NCI-H2107 treated with DMSO at 0.1 percent for 48 hours (cell line): Measurements from ENCODE around the gene VAV3.

Experiments used
- DNase-seq: peaks from one replicate; lab custom pipeline; 2025; ENCODE audit not compliant: unreplicated experiment; lab: John Stamatoyannopoulos, UW

Gene VAV3

DNA sequence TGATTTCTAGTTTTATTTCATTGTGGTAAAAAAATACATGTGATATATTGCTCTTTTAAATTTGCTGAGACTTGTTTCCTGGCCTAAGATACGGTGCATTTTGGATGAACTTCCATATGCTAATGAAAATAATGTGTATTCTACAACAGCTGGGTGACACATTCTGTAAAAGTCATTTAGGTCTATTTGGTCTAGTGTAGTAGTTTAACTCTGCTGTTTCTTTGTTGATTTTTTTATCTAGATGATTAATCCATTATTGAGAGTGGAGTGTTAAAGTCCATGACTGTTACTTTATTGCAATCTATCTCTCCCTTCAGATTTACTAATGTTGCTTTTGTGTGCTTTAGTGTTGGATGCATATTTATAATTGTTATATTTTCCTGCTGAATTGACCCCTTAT lies 161.4 kb downstream of the VAV3 start:
- DNase-seq, result no peak

DNA sequence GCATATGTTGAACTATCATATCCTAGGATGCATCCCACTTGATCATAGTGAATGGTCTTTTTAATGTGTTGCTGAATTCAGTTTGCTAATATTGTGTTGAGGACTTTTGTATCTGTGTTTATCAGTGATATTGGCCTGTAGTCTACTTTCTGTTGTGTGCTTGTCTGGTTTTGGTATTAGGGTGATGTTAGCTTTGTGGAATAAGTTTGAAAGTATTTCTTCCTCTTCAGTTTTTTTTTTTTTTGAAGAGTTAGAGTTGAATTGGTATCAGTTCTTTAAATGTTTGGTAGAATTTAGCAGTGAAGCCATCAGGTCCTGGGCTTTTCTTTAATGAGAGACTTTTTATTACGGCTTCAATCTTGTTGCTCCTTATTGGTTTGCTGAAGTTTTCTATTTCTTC lies 162.3 kb downstream of the VAV3 start:
- no peak for DNase-seq

DNA sequence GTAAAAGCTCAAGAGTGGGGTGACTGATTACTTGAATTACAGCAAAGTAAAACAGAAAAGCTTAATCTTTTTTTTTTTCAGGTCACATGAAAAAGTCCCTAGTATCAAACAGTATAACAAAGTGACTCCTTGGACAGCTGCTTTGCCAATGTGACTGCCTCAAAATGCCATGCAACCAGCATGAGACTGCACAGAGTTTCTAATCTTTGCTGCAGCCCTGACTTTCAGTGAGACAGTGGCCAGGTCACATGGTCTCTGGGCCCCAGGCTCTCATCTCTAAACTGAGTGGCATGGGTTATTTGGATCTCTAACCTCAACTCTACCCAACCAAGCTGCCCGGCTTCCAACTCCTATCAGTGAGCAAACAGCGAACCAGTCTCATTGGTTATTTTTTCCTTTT lies 169.0 kb downstream of the VAV3 start:
- no peak for DNase-seq

DNA sequence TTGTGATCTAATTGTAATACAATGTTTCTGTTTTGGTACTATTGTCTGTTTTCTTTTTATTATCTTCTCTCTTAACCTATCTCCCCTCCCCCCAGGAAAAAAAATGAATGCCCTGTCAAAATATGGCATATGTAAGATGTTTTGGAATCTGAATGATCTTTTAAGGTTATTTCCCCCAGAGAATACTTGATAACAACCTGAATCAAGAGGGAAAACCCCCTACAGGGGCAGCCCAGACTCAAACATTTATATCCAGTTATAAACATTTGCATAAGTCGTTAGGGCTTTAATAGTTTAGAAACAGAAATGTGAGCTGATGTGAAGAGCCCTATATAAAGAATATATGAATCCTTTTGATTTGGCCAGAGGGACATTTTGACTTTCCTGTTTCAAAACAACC lies 169.5 kb downstream of the VAV3 start:
- no peak for DNase-seq

DNA sequence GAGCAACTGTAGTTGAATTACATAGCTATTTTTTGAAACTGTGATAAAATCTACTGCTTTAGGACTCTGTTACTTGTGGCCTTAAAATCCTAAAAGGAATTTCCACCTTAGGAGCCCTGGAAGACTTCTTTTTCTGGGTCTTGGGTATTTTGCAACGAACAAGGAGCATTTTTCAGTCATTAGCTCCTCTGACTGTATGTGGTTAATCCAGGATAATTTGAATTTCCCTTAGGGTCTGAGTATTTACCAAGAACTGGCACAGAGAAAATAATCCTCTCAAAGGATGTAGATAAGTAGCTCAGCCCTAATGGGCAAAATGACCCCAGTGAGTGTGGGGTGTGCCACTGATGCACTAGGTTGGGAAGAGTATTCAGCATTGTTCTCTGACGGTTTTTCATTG lies 170.4 kb downstream of the VAV3 start:
- no peak for DNase-seq

DNA sequence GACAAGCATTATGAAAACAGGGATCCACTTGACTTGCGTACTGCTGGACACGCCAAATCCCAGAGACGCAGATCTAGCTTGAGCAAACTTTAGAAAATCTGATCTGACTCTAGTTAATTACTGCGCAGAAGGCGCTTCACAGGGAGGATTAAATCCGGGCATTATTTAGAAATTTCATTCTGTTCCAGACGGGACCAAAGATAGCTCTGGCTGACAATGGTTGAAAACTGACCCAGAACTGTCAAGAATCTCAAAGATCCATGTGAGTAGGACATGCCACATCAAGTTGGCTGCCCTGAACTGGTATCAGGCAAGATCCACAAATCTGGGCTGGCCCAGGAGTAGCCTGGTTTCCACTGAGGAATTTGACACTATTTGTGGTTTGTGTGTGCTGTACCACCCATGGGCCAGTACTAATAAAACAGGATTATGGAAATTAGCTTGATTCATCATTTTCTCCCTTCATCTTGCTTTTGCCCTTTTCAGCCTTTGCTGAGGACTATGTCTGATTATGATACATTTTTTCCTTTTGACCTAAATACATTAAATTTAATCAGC lies 171.0 kb downstream of the VAV3 start:
- no peak for DNase-seq

DNA sequence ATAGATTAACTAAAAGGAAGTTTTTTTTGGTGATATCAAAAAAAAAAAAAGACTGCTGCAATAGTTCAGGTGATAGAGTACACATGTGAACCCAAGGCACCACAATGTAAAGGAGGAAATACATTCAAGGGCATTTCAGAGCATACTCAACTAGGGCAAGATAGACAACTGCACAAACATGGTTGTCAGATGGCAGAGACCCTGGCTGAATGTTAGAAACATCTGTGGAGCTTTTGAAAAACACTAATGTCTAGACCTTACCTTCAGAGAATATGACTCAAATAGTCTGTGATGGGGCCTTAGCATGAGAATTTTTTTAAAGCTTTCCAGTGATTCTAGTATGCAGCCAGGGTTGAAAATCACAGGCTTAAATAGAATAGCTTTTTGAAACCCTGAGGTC lies 173.6 kb downstream of the VAV3 start:
- DNase-seq, result no peak

DNA sequence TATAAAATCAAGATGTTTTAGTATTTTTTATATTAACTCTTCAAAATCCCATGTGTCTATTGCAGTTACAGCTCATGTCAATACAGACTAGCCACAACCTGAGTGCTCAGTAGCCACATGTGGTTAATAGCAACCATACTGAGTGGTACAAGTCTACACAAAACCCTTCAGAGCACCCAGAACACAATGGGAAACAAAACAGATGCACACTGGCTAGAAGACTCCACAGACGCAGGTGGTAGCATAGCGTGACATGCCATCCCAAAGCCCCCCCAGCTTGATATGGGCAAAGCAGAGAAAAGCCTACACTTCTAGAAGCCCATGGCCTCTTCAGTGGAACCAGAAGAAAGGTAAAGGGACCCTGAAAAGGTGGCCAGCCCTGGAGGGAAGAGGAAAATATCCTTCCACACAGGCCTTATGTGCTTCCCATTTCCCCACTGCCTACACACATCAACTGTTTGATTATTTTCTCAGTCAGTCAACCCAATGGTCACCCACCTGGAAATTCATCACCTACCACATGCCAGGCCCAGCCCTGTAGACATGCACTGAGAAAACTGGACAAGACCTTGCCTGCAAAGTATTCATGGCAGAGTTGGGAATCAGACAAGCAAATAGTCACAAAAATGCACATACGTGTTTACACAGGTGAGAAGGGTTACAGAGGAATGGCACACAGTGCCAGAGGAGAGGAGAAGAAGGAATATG lies 175.0 kb downstream of the VAV3 start:
- DNase-seq, result no peak

DNA sequence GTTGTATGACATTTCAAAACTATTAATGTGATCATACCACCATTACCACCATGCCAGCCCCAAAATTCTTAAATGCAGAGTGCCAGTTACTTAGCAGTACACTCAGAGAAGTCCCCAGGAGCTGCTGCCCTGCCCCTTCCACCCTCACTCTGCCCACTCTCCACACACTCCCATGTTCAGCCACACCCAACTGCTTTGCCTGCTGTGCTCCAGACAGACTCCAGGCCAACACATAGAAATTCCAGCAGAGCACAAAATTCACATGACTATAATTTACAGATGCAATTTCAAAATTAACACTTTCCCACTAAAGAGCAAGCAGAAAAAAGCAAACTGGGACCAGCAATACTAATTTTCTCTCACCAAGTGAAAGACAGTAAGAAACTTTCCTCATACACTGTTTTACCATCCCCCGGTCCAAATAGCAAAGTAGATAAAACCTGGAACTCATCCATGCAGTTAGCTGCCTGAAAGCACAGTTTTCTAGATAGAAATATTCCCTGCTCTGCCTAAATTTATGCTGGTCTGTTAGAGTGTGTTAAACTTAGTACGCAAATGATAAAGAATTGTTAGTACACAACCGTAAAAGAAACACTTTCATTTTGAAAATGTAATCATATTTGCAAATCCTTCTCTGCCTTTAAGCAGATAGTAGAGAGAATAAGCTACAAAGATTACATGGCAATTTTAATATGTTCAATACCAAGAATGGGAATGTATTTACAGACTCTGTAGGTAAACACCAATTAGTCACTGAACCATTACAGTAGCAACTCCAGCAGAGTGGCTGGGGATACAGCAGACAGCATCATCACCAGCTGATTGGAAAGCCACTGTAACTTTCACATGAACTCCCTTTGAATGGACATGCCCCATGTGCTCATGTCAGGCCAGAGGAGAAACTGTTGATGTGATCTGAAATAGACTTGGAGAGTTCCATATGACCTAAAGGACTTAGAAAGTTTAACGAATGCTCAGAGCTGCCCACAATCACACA lies 176.5 kb downstream of the VAV3 start:
- DNase-seq, result no peak

DNA sequence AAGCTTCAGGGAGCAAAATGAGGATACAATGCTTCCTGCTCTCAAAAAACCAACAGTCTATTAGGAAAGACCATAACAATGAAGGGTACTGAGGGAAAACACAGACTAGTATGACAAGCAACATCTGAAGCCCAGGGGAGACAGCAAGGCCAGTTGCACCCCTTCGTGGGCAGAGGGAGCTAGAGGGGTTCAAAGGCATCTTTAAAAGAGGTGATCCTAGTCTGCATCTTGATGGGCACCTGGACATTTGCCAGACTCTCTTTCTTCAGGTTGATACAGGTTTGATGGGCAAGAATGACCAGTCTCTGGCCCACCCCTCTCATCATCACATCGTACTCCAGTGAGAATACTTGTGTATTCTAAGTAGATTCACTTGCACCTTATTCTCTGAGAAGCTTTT lies 177.7 kb downstream of the VAV3 start:
- peak; percentile 52 for DNase-seq

DNA sequence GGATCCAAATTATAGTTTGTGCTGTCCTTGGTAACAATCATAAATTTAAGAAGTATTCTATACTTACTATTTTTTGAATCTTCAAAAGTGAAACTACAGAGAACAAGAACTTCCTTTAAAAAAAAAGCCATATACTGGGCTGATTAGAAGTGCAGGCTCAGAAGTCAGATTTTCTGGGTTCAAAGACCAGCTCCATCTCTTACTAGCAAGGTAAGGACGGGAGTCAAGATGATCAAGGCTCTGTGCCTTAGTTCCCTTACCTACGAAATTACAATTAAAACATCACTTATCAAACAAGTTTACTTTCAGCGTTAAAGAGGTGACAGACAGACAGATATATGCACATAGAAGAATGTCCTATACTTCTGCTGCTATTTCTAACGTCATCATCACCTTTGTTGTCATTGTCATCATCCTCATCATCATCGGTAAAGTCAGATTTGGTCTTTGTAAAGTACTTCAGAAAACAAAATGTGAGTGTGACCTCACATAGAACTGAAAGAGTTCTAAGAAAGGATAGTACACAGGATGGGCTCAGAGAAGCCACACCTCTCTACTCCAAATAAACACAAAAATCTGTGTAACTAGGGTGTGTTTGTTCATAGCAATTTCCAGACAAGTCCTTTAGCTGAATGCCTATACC lies 178.7 kb downstream of the VAV3 start:
- no peak for DNase-seq

DNA sequence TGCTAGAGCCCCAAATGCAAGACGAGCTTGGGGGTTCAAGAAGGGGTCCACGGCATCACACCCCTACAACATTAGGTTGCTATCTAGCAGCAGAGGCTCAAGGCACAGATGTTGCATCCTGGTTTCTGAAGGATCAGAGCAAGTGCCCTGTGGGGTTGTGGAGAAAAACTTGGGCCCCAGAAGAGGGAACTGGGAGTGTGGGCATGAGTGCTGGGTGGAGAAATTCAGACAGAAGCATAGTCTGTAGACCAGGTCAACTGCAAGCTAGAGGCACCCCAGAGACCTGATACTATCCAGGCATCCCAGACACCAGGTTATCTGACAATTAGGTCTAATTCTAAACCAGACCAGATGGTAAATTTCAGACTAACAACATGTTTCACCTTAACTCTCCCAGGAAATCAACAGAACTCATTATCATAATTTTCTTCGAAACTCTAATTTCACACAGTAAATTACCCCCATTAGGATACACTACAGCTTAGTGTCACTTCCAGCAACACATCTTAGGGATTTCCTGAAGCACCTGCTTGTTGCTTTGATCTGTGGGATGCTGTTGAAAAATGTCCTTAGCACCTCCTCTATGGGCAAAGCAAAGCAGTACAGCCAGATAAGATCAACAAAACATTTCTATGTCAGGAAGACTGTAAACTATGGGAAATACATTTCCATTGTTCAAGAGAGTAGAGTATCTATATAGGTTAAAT lies 179.3 kb downstream of the VAV3 start:
- DNase-seq, result no peak

DNA sequence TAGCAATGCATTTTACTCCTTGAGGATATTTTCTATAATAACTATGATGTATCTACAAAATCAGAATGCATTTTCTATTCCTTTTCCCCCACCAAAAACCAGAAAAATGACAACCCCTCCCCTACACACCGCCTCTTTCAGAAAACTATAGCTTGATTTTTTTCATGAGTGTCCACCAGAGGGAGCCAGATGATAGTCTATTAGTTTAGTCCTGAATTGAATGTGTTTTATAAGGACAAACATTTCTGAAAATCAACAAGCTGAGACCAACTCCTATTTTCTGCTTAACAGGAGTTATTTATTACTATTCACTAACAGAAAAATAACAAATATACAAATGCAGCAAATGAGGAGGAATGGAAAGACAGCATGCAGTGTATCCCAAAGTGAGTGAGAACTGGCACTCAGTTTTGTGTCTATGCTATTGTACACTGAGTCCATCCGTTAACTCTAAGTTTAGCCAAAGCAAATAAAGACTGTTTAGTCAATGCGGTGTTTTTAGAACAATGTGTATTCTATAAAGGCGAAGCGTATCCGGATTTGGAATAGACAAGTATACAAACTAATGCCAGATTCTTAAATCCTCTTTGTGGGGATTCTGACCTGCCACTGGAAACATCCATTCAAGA lies 182.6 kb downstream of the VAV3 start:
- DNase-seq, result peak; percentile 28

DNA sequence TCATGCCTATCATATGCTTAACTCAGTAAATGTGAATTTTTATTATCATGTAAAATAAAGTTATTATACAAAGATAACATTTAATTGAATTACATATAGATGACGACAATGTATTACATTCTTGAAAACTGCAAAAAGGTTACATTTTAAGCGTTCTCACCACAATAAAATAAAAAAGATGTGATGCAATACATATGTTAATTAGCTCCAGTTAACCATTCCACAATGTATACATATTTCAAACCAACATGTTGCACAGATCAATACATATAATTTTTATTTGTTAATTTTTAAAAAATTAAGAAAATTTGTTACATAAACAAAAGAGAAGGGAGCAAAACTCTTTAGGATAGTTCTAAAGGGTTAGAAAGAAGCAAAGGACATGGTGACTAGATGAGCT lies 183.7 kb downstream of the VAV3 start:
- no peak for DNase-seq

DNA sequence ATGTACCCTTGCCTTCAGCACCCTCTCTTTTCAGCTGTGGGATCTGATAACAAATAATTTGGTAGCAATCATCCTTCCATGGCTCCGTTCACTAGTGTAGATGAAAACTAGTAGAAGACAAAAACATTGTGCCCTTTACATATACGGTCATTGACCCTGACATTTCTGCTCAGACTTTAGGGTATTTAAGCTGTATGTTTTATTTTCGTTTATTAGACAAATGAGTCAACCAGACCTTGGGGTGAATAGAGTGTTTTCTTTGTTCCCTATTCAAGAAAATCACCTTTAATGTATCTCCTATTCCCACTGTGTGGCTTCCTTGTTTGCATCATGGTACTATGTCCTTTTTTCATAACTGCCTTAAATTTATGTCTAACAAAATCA lies 187.3 kb downstream of the VAV3 start:
- no peak for DNase-seq

DNA sequence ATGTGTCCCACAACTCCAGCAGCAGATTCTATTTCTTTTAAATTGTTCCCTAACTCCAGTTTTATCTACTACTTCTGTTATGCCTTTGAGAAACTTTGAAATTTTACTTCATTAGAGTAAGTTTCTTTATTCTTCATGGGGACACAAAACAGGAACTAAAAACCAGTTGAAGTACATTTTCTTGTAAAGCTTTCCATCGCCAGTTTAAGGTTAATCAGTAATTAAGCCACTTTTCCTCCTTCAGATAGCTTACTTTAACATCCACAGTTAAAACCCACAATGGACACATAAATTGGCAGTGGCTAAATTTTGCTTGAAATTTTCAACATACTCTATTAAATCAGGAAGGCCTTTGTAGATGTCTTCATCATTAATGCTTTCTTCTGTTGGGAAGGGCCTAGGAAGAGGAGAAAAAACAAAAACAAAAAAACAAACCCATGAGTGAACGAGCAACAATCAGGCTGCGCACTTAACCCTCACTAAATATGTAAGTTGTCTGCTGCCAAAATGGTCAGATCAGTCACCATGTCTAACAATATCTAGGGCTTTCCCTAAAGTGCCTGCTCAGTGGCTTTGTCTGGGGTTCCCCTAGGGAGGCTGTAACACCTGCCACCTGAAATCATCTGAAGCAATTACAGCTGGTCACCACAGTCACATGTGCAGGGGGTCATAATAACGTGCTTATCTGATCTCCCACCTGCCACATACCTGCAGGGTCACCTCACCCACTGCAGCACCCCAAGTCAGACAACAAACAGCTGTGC lies 187.9 kb downstream of the VAV3 start:
- DNase-seq, result peak; percentile 75

DNA sequence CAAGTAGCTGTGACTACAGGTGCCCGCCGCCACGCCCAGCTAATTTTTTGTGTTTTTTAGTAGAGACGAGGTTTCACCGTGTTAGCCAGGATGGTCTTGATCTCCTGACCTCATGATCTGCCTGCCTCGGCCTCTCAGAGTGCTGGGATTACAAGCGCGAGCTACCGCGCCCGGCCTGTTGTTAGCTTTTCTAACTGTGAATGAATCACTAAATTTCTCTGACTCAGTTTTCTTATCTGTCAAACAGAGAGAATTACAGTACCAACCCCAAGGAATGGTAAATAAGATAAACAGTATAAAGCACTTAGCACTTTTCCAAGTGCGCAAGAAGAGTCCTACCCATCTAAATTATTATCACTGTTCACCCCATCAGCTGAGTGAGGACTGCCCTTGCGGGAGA lies 193.6 kb downstream of the VAV3 start:
- no peak for DNase-seq

DNA sequence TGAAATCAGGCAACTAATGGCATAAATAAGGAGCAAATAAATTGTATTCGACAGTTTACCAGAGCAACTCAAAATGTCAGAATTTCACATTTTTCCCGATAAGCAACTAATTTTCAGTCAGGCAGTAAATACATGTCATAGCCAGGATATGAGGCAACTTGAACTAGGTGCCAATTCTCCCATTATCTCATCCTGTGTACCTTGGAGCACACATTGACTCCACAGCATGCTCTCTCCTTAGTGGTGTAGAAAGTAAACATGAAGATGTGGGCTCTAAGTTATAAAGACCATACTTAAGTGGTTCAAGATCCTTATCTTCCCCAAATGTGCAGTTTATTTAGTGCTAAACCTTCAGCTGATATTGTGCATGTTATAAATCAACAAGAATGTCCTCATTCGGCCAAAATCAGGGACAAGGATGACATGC lies 197.8 kb downstream of the VAV3 start:
- no peak for DNase-seq

DNA sequence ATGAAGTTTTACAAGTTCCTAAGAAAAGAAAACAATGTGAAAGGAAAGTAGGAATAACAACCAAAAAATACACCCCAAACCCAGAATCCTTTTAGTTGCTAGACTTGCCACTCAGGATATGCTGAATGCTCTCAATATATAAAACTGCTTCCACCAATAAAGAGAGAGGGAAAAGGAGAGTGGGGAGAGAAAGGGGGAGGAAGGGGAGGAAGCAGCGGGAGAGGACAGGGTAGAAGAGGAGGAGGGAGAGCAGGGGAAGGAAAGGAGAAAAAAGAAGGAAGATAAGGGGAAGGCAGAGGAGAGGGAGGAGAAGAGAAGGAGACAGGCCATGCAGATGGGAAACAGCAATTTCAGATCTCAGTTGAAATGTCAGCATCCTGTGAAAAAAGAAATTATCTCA lies 198.4 kb downstream of the VAV3 start:
- no peak for DNase-seq
